Left ventricle myocardium inferior (tissue), 1 donor: Measurements from ENCODE around the gene NPHS2. TPM values are rescaled to one million over a fixed set of nuclear protein-coding genes. Genes with fewer than 3 reads are reported as not detected.

Experiments used
- DNase-seq: peaks from one replicate; pipeline ENCODE4 v3.0.0-alpha.2; 2020
- H3K27ac ChIP-seq: fragments of 200-600 bp; replicated peaks from 2 replicates; pipeline ENCODE4 v1.8.0; 2021
- H3K27me3 ChIP-seq: fragments of 200-600 bp; 2 replicates; pipeline ENCODE4 v1.8.0; 2021; ENCODE audit warnings: low read depth
- H3K36me3 ChIP-seq: fragments of 200-600 bp; 2 replicates; pipeline ENCODE4 v1.8.0; 2021
- H3K4me1 ChIP-seq: fragments of 200-600 bp; 2 replicates; pipeline ENCODE4 v1.8.0; 2021
- H3K4me3 ChIP-seq: fragments of 200-600 bp; 2 replicates; pipeline ENCODE4 v1.8.0; 2021; ENCODE audit warnings: mild to moderate bottlenecking, moderate library complexity
- H3K9me3 ChIP-seq: fragments of 200-600 bp; replicated peaks from 2 replicates; pipeline ENCODE4 v1.8.0; 2021
- CTCF ChIP-seq: fragments of 200-600 bp; IDR thresholded peaks from 2 replicates; pipeline ENCODE4 v1.8.0; 2021; ENCODE audit warnings: antibody characterized with exemption, mild to moderate bottlenecking, borderline replicate concordance
- intact Hi-C: fragments of 100-400 bp; cut with micrococcal nuclease; formaldehyde crosslinking; loops from one replicate; pipeline ENCODE4 v1.11.0; 2022
- total RNA-seq: library from RNA; stranded (reverse); fragmentation: NEBNext Ultra II Directional; extraction: Animal tissue kit (Norgen Biotek cat#: 25700); gene quantifications from one replicate; pipeline ENCODE4 v1.2.1, GENCODE V29; 2021
- donor health status: DM: no; HTN: yes; CAD: no; lungs with severe emphysema.

Gene NPHS2
- total RNA-seq, 1 donor from 2014 or later, result not detected

GRCh38 chr1:179591592-179592580 is 16.1 kb upstream of the NPHS2 start, which contains the start of gene TDRD5:
Gene TDRD5 (plus strand): TSS chr1:179591832. CDS start chr1:179592616, 784 bp downstream.
- Histone ChIP-seq H3K27me3 (peaks cover 84% of the 10 kb centered on the region), H3K4me3 (peak within 1 kb of the TSS; percentile 48), H3K36me3 (no peaks in the 10 kb centered on the region), H3K4me1 (peaks cover 8% of the 10 kb centered on the region), H3K27ac (no peak within 1 kb of the TSS), H3K9me3 (no peaks in the 10 kb centered on the region)
- no peak for TF ChIP-seq CTCF
- no peak for DNase-seq
- intact Hi-C loops, result no loop called here

- Histone ChIP-seq H3K9me3 (no peaks in the 10 kb centered on the region), H3K27ac (no peak overlapping the region), H3K4me3 (peak overlapping the region; percentile 48), H3K4me1 (peaks cover 12% of the 10 kb centered on the region), H3K36me3 (no peaks in the 10 kb centered on the region), H3K27me3 (peaks cover 84% of the 10 kb centered on the region)
- DNase-seq, result no peak
- intact Hi-C loops, result no loop called here
- TF ChIP-seq CTCF, result no peak
These were observed 15.5 kb upstream of the NPHS2 start for GRCh38 chr1:179591253-179591591.

- Histone ChIP-seq H3K27me3 (peaks cover 90% of the 10 kb centered on the region), H3K9me3 (no peaks in the 10 kb centered on the region), H3K36me3 (no peaks in the 10 kb centered on the region), H3K4me3 (no peak overlapping the region), H3K27ac (no peak overlapping the region), H3K4me1 (peaks cover 17% of the 10 kb centered on the region)
- DNase-seq, result no peak
- no peak for TF ChIP-seq CTCF
- intact Hi-C loops, result no loop called here
These were observed 14.9 kb upstream of the NPHS2 start for GRCh38 chr1:179590671-179591070.

GRCh38 chr1:179589509-179589908 is 13.8 kb upstream of the NPHS2 start:
- no peaks in the 10 kb centered on the region for H3K9me3 ChIP-seq
- TF ChIP-seq CTCF, result no peak
- peaks cover 20% of the 10 kb centered on the region for H3K4me1 ChIP-seq
- intact Hi-C loops, result no loop called here
- H3K27me3 ChIP-seq, result peaks cover 96% of the 10 kb centered on the region
- no peaks in the 10 kb centered on the region for H3K36me3 ChIP-seq
- DNase-seq, result no peak
- H3K4me3 ChIP-seq, result no peak overlapping the region
- no peak overlapping the region for H3K27ac ChIP-seq

- peaks cover 96% of the 10 kb centered on the region for H3K27me3 ChIP-seq
- intact Hi-C loops, result no loop called here
- TF ChIP-seq CTCF, result no peak
- no peaks in the 10 kb centered on the region for H3K9me3 ChIP-seq
- H3K4me1 ChIP-seq, result peaks cover 20% of the 10 kb centered on the region
- H3K36me3 ChIP-seq, result no peaks in the 10 kb centered on the region
- H3K27ac ChIP-seq, result no peak overlapping the region
- no peak overlapping the region for H3K4me3 ChIP-seq
- no peak for DNase-seq
These were observed 12.8 kb upstream of the NPHS2 start for GRCh38 chr1:179588425-179589024.
